Activated T-cell treated with anti-CD3 and anti-CD28 coated beads for 24 hours (primary cell): ENCODE data around the gene EPHA1.
A peak's percentile ranks its signal among the peaks of the same experiment; 100 is the strongest.

Experiments used
- DNase-seq: peaks from one replicate; pipeline ENCODE4 v3.0.0-alpha.2; 2020; ENCODE audit warnings: low read depth

Gene EPHA1

GRCh38 chr7:143388491-143389101, 20.1 kb downstream of the EPHA1 start:
- DNase-seq, result no peak

DNA sequence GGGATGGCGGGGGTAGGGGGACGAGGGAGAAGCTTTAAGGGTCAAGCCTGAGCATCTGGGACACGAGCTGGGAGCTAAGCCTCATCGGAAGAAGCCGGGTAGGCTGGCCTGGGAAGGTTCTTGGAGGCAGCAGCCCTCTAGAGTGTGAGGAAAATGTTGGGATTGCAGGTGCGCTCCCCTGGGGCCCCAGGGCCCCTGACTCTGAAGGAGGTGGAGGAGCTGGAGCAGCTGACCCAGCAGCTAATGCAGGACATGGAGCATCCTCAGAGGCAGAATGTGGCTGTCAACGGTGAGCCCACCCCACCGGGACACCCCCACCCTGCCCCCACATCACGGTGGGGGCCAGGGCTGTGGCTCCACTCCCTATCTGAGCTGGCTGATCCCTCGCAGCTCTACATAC, 20.6 kb downstream of the EPHA1 start:
- no peak for DNase-seq

DNA sequence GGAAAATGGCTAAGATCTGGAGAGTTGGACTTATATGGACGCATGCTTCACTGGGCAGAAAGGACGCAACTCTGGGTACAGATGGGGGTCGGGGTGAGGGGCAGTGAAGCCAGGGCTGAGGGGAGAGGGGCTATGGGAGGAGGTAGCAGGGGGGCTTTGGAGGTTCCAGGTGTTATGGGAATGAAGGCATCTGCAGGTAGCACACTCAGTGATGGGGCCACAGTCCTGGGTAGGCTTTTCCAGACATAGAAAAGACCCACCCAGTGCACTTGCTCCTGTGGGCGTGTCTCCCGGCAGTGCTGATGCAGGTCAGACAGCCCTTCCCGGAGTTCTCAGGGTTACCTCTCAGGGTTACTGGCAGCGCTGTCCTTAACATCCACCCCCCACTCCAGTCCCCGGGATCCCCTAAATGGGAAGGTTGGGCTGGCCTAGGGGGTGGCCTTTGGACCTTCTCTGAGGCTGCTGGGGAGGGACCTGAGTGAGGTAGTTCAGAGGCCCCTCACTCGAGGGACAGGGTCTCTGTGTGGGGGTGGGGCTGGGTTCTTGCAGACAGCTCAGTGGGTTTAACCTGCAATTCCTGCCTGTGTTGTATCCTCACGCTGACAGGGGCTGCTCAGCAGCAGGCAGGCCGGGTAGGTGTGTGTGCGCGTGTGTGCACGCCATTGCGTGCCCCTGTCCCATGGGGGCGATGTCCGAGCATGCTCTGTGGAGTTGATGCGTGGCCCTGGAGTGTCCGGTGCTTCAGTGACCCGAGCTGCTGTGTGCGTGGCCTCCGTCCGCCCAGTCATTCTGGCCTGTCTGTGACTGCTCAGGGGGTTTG, 21.3 kb downstream of the EPHA1 start:
- no peak for DNase-seq

DNA sequence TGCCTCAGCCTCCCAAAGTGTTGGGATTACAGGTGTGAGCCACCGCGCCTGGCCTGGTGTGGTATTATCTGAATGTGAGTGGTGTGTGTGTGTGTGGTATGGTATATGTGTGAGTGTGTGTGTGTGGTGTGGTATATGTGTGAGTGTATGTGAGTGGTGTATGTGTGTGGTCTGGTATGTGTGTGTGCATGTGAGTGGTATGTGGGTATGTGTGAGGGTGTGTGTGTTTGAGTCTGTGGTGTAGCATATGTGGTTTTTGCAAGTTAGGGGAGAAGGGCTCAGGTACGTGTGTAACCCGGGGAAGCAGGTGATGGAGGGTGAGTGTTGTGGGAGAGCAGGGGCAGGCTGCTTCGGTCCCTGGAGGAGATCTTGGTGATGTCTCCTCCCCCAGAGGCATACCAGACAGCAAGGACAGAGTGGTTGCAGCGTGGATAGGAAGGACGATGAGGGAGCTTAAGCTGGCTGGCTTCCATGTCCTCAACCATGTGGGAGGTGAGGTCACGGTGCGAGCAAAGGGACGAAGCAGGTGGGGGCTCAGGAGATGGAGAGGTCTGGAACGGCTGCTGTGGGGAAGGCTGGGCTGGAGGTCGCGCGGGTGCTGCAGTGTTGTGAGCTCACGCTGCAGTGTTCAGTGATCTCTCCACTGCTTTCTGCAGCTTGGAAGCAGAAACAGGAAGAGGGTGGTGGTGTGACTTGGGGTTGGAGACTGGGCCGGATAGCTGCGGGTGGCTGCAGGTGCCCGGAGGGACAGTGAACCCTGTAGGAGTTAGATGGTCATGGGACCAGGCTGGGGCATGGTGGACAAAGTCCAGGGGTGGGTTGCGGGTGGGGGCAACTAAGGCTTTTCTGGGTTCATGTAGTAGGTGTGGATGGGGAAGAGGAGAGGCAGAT, 22.5 kb downstream of the EPHA1 start:
- DNase-seq, result no peak

GRCh38 chr7:143384661-143385631, 23.7 kb downstream of the EPHA1 start:
- no peak for DNase-seq

DNA sequence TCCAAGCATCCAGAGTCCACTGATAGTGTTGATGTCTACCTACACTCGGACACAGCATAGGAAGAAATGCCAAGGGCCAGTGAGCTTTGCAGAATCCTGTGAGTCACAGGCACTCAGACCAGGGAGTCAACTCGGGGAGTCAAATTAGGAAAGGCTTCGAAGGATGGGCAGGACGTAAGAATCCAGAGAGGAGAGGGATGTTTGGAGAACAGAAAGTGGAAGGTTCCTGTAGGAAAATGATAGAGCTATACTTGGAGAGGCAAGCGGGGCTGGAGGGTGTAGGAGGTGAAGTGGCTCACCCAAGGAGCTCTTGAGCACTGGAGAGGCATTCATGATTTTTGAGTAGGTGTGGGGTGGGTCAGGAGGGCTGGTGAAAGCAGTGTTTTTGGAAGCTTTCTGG, 24.5 kb downstream of the EPHA1 start:
- no peak for DNase-seq

DNA sequence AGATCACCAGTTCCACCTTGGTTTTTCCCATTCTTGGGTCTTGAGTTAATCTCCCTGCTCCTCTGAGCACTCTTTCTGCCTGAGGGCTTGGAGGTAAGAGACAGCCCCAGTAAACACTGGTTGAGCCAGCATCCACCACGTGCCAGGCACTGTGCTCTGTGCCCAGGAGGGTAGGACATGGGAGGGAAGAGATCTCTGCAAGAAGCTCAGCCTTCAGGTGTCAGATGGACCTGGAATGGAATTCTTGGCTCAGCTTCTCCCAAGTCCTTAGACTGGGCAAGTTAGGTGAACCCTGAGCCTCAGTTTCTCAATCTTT, 25.1 kb downstream of the EPHA1 start:
- no peak for DNase-seq

- no peak for DNase-seq
Measured at GRCh38 chr7:143382791-143383641, 25.6 kb downstream of the EPHA1 start.

DNA sequence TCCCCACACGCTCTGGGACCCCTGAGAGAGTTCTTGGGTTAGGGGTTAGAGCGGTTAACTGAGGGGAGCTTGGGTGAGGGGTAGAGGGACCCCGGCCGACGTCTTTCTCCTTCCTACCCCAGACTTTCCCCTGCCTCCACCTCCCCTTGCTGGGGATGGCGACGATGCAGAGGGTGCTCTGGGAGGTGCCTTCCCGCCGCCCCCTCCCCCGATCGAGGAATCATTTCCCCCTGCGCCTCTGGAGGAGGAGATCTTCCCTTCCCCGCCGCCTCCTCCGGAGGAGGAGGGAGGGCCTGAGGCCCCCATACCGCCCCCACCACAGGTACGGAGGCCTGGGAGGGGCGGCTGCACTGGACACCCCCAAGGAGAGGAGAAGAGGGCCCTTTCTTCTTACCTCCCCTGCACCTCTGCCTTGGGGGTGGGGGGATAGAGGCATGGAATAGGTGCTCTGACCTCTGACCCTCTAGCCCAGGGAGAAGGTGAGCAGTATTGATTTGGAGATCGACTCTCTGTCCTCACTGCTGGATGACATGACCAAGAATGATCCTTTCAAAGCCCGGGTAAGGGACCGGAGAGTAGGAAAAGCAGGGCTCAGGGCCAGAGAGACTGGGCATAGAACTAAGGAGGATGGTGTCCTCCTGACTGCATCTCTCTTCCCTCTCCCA, 26.4 kb downstream of the EPHA1 start:
- no peak for DNase-seq

- DNase-seq, result no peak
Measured at GRCh38 chr7:143381427-143382125, 27.1 kb downstream of the EPHA1 start.

- DNase-seq, result peak; percentile 78
Measured at GRCh38 chr7:143380646-143381426, 27.8 kb downstream of the EPHA1 start, which contains the start of gene ZYX. Gene ZYX (plus strand): TSS chr7:143381345. CDS start chr7:143381572, 227 bp downstream.

DNA sequence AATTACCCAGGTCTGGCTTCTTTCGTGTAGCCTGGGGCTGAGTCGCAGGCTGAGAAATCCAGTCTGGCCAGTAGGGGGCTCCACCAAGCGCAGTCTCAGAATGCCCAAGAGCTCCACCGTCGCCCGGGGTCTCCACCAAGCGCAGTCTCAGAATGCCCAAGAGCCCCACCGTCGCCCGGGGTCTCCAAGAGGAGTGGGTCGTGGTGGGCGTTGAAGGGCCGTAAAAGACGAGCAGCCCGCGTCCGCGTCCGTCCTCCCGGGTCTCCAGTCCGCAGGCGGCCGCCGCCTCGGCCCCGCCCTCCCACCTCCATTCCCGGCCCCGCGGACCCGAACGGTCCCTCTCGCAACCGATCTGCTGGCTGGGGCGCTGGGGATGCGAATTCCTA, 28.4 kb downstream of the EPHA1 start:
- peak; percentile 84 for DNase-seq

GRCh38 chr7:143379611-143380259, 28.9 kb downstream of the EPHA1 start:
- DNase-seq, result no peak

DNA sequence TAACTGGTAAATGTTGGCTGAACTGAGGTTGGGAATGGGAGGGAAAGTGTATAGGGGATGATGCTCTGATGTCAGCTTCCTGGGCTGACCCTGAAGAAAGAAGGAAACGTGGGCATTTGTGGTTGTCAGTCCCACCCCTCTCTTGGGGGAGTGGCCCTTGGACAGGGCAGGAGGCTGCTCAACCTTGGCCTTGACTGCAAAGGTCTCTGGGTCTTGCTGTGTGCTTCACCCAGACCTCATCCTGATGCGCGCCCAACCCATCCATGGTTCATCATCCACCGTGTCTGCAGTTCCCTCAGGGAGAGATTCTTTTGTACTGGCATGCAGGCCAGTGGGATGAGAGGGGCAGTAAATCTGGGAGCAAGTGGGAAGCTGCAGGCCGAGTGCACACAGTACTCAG, 32.3 kb downstream of the EPHA1 start:
- DNase-seq, result no peak

DNA sequence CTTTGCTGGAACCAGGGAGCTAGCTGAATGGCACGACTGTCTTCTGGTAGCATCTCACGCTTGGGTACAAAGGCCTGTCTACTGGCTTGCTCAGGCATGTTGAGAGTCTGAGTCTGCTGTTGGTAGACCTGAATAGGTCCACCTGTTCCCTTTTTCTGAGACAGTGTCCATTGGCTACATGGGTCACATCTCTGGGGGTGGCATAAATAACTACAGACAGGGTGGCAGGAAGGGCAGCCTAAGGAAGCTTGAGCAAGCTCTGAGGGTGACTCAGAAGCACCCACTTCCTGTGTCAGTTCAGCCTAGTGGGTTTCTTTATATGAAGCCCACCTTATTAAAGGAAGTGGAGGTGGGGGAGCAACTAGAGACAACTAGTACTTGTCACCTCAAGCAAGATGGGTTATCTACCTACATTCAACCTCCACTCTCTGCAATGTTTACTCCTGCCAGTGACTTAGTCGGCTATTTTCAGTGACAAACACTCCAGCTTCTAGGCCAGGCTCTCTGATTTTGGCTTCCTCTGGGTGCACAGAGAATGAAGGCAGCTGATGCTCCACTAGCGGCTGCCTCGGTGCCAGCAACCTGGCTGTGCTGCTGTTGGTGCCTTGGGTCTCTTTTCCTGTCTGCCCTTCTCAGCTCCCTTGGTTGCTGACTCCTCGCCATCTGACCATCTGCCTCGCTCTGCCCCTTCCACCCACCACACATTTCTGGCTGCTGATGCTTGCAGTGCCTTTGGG, 33.2 kb downstream of the EPHA1 start:
- peak; percentile 30 for DNase-seq

- no peak for DNase-seq
Measured at GRCh38 chr7:143374561-143374960, 34.1 kb downstream of the EPHA1 start.

- DNase-seq, result no peak
Measured at GRCh38 chr7:143373255-143373794, 35.3 kb downstream of the EPHA1 start.
